Gastroesophageal sphincter (tissue), 4 donors: ENCODE data around the gene DDIT3. TPM values are rescaled to one million over a fixed set of nuclear protein-coding genes. Genes with fewer than 3 reads are reported as not detected.

Source experiments
- ATAC-seq: fragments of 150-250 bp; one replicate; pipeline ENCODE4 v1.9.1; 2016; ENCODE audit warnings: mild to moderate bottlenecking, moderate library complexity
- H3K27ac ChIP-seq, 4 donors: fragments of 200-600 bp; sonication (generic) in 3 of 4; 1 replicate in 3 of 4; 2 replicates in 1 of 4; pipeline ENCODE4 v1.5.1; 2016 to 2019
- H3K27me3 ChIP-seq: fragments of 200-600 bp; sonication (generic); one replicate; pipeline ENCODE4 v1.5.1; 2019
- H3K36me3 ChIP-seq, 2 donors: fragments of 200-600 bp; sonication (generic); one replicate each; pipeline ENCODE4 v1.5.1; 2019; ENCODE audit warnings: control low read depth in 1 of 2
- H3K4me1 ChIP-seq, 3 donors: fragments of 200-600 bp; sonication (generic); 1 replicate in 2 of 3; 2 replicates in 1 of 3; pipeline ENCODE4 v1.5.1; 2016 to 2019; ENCODE audit warnings: control low read depth in 2 of 3
- H3K4me3 ChIP-seq, 2 donors: fragments of 200-600 bp; sonication (generic); one replicate each; pipeline ENCODE4 v1.5.1; 2019; ENCODE audit warnings: mild to moderate bottlenecking in 1 of 2, moderate library complexity in 1 of 2
- H3K9me3 ChIP-seq, 3 donors: fragments of 200-600 bp; sonication (generic); one replicate each; pipeline ENCODE4 v1.5.1; 2017 to 2019; ENCODE audit warnings: control low read depth in 2 of 3
- CTCF ChIP-seq, 4 experiments: fragments of 200-600 bp in 2 of 4; fragments of 450-650 bp in 2 of 4; sonication (generic) in 1 of 4; IDR thresholded peaks; one replicate each; pipeline ENCODE4 v1.5.1; 2017 to 2019; ENCODE audit warnings: antibody characterized with exemption in 4 of 4, mild to moderate bottlenecking in 2 of 4, moderate library complexity in 2 of 4
- EP300 ChIP-seq: sonication (generic); formaldehyde crosslinking; IDR thresholded peaks from one replicate; pipeline ENCODE4 v1.6.1; 2017; ENCODE audit warnings: antibody characterized with exemption, mild to moderate bottlenecking
- POLR2A ChIP-seq, 2 donors: fragments of 450-650 bp; IDR thresholded peaks; one replicate each; pipeline ENCODE4 v1.6.1; 2017; ENCODE audit warnings: antibody characterized with exemption in 2 of 2, mild to moderate bottlenecking in 2 of 2, moderate library complexity in 1 of 2
- POLR2AphosphoS5 ChIP-seq: sonication (generic); formaldehyde crosslinking; IDR thresholded peaks from one replicate; pipeline ENCODE4 v1.6.1; 2017; ENCODE audit warnings: antibody characterized with exemption
- WGBS, 2 donors: methylation state at CpG; one replicate each; pipeline ENCODE4 v1.1.5; 2018; ENCODE audit warnings: low coverage in 1 of 2; 5-methylcytosine and 5-hydroxymethylcytosine counted together
- total RNA-seq, 4 donors: library from RNA; depleted of rRNA; stranded (reverse); fragments of >200 nt; gene quantifications; one replicate each; pipeline ENCODE4 v1.1.0, GENCODE V29; 2016

Gene DDIT3
- total RNA-seq, 4 donors from 2014 or later: 17.7 to 41.2 (median 36.5) TPM

DNA sequence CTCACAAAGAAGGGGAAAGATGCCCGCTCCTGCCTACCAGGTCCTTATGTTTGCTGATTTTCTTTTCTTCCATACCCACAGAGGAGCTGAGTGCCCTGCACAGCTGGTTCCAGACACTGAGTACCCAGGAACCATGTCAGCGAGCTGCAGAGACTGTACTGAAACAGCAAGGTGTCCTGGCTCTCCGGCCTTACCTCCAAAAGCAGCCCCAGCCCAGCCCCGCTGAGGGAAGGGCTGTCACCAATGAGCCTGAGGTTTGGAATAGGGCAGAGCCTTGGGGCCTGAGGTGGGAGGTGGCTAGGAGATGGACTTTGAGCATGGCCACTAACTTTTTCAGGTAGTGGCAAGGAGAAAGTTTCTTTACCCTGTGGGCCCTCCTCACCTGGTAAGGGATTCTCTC is 30.2 kb downstream of the DDIT3 start:
- WGBS, 2 donors: 95% methylated on average over 3 of the region's 4 CpGs; no CpG with 5 or more reads in 1 of the 2 donors
- peaks cover 4 to 21% (median 8%) of the 10 kb centered on the region in 3 donors for H3K4me1 ChIP-seq
- ATAC-seq: no peak
- no peaks in the 10 kb centered on the region for H3K9me3 ChIP-seq
- H3K36me3 ChIP-seq: peaks cover 0 to 49% of the 10 kb centered on the region in 2 donors
- no peak overlapping the region for H3K4me3 ChIP-seq
- peaks cover under 1% of the 10 kb centered on the region for H3K27me3 ChIP-seq
- TF ChIP-seq POLR2AphosphoS5 (no peak), CTCF (IDR thresholded peaks at IDR 0.05) (no peak), POLR2A (IDR thresholded peaks at IDR 0.05) (no peak), EP300 (no peak)
- no peak overlapping the region for H3K27ac ChIP-seq

GRCh38 chr12:57489157-57489641 is 31.1 kb downstream of the DDIT3 start:
- H3K27me3 ChIP-seq: peaks cover 4% of the 10 kb centered on the region
- peak overlapping the region in 1 of 4 donors; percentile 83 for H3K27ac ChIP-seq

GRCh38 chr12:57488402-57489156 is 31.7 kb downstream of the DDIT3 start:
- no peak for ATAC-seq
- H3K9me3 ChIP-seq: no peaks in the 10 kb centered on the region
- H3K27ac ChIP-seq: peak overlapping the region; percentile 47 to 88 (median 84)
- peaks cover 0 to 40% of the 10 kb centered on the region in 2 donors for H3K36me3 ChIP-seq
- peaks cover 4% of the 10 kb centered on the region for H3K27me3 ChIP-seq
- peak overlapping the region; percentile 70 to 94 for H3K4me3 ChIP-seq
- 22 to 30% methylated on average over 10 of the region's 11 CpGs for WGBS, 2 donors
- no peak for TF ChIP-seq POLR2A (IDR thresholded peaks at IDR 0.05)
- no peak for TF ChIP-seq CTCF (IDR thresholded peaks at IDR 0.05)
- H3K4me1 ChIP-seq: peaks cover 4 to 21% (median 8%) of the 10 kb centered on the region in 3 donors

More at GRCh38 chr12:57489157-57489641, 31.1 kb downstream of the DDIT3 start:
- Histone ChIP-seq H3K36me3 (peaks cover 0 to 45% of the 10 kb centered on the region in 2 donors), H3K4me1 (peaks cover 4 to 21% (median 8%) of the 10 kb centered on the region in 3 donors), H3K9me3 (no peaks in the 10 kb centered on the region), H3K4me3 (peak overlapping the region in 1 of 2 donors; percentile 70)
- WGBS, 2 donors: 75 to 80% methylated on average over 2 to 3 of the region's 5 CpGs
- TF ChIP-seq CTCF (IDR thresholded peaks at IDR 0.05): no peak
- no peak for TF ChIP-seq EP300
- no peak for TF ChIP-seq POLR2A (IDR thresholded peaks at IDR 0.05)
- no peak for ATAC-seq

DNA sequence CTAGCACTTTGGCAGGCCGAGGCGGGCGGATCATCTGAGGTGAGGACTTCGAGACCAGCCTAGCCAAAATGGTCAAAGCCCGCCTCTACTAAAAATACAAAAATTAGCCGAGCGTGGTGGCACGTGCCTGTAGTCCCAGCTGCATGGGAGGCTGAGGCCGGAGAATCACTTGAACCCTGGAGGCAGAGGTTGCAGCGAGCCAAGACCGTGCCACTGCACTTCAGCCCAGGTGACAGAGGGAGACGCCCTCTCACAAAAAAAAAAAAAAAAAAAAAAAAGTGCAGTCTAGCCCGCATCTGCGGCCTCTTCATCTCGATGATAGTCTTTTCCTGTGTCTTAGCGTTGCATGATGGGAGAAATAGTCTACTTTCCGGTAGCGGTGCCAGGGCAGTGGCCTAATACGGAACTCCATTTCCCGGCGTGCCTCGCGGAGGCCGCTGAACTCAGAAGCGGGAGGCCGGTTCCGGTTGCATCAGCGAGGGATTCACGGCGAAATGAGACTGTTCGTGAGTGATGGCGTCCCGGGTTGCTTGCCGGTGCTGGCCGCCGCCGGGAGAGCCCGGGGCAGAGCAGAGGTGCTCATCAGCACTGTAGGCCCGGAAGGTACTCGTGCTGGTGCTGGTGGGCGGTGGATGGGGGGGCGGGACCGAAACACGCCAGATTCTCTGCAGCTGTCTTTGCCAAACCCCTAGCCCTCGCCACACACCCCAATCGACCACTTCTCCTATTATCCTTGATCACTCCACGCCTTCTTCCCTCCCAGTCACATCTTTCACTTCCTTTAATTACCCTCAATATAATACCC is 32.5 kb downstream of the DDIT3 start, which contains the start of gene MARS1:
Gene MARS1, plus strand, starts transcription at position 472 of the 805 bp plus-strand sequence. Its CDS starts 23 bp downstream, at position 495.
- Histone ChIP-seq H3K36me3 (peaks cover 0 to 39% of the 10 kb centered on the region in 2 donors), H3K27me3 (peaks cover 6% of the 10 kb centered on the region), H3K27ac (peak within 1 kb of the TSS; percentile 47 to 88 (median 84)), H3K9me3 (no peaks in the 10 kb centered on the region), H3K4me1 (peaks cover 4 to 21% (median 8%) of the 10 kb centered on the region in 3 donors), H3K4me3 (peak within 1 kb of the TSS; percentile 70 to 94)
- WGBS, 2 donors: 0% methylated on average over 5 to 13 of the region's 47 CpGs
- ATAC-seq: peak; percentile 99
- TF ChIP-seq POLR2A (IDR thresholded peaks at IDR 0.05) (peak; percentile 41 to 53), CTCF (IDR thresholded peaks at IDR 0.05) (peak in 1 of 4 experiments; percentile 20), EP300 (no peak), POLR2AphosphoS5 (peak; percentile 82)
